ENCODE data around the gene GDPD5. TPM values are rescaled to one million over a fixed set of nuclear protein-coding genes. Genes with fewer than 3 reads are reported as not detected.
A peak's percentile ranks its signal among the peaks of the same experiment; 100 is the strongest.

GDPD5 gene
- total and polyA plus RNA-seq, 2 donors (not counting 3 experiments of a cell fraction or from before 2014, with no cell fraction given): 60.2 to 79.2 TPM

- Histone ChIP-seq H3K9ac (replicated peaks; ENCODE audit: extremely low read depth, insufficient read depth, low read length) (no peak overlapping the region), H3K4me2 (ENCODE audit: insufficient read depth, low read length) (no peak overlapping the region), H3K27ac (ENCODE audit: insufficient read depth, low read depth, low read length) (no peak overlapping the region), H3K9me3 (replicated peaks; ENCODE audit: control insufficient read depth, insufficient read depth, low read length) (no peaks in the 10 kb centered on the region), H3K36me3 (ENCODE audit: control insufficient read depth in 2 of 2, extremely low read depth in 1 of 2, insufficient read depth in 2 of 2, low read length in 2 of 2) (peaks cover 0 to 10% of the 10 kb centered on the region in 2 experiments), H3K9me1 (replicated peaks; ENCODE audit: control insufficient read depth, extremely low read depth, insufficient read depth, low read length) (no peaks in the 10 kb centered on the region), H3K4me1 (ENCODE audit: control insufficient read depth, extremely low read depth, insufficient read depth, low read length) (peaks cover 26% of the 10 kb centered on the region), H3K4me3 (replicated peaks in 1 of 3; ENCODE audit: insufficient read depth in 1 of 3, low read depth in 1 of 3, low read length in 3 of 3) (no peak overlapping the region), H4K20me1 (replicated peaks; ENCODE audit: control insufficient read depth, extremely low read depth, insufficient read depth, low read length) (no peaks in the 10 kb centered on the region), H3K27me3 (ENCODE audit: control insufficient read depth in 2 of 2, insufficient read depth in 2 of 2, low read length in 2 of 2) (no peaks in the 10 kb centered on the region), H2AFZ (ENCODE audit: low read depth, low read length) (peak overlapping the region; percentile 23), H3K79me2 (ENCODE audit: control insufficient read depth, insufficient read depth, low read length) (no peaks in the 10 kb centered on the region)
- TF ChIP-seq FOS (IDR thresholded peaks at IDR 0.05; ENCODE audit: borderline replicate concordance, insufficient read depth, low read length): no peak
- no peak for TF ChIP-seq POLR2AphosphoS5 (IDR thresholded peaks at IDR 0.05; ENCODE audit: insufficient read depth, low read depth, low read length)
- no peak for TF ChIP-seq POLR2A (IDR thresholded peaks at IDR 0.05; ENCODE audit: low read depth, low read length)
- no peak for TF ChIP-seq EZH2 (IDR thresholded peaks at IDR 0.05; ENCODE audit: borderline replicate concordance, low read depth, low read length, severe bottlenecking)
- TF ChIP-seq MYC (IDR thresholded peaks at IDR 0.05; ENCODE audit: low read depth, low read length): no peak
- TF ChIP-seq JUN (IDR thresholded peaks at IDR 0.05; ENCODE audit: borderline replicate concordance, insufficient read depth, insufficient read length, low read depth): no peak
- no peak for TF ChIP-seq GATA2 (IDR thresholded peaks at IDR 0.05; ENCODE audit: insufficient read depth, insufficient read length, low read depth, low read length)
- TF ChIP-seq CTCF (IDR thresholded peaks at IDR 0.05; ENCODE audit: extremely low read depth in 1 of 2, insufficient read depth in 1 of 2, low read depth in 1 of 2, low read length in 2 of 2): no peak
- no peak for TF ChIP-seq MAX (IDR thresholded peaks at IDR 0.05; ENCODE audit: insufficient read depth, insufficient read length)
- no TSS peak for BruUV-seq (replicated peaks)
- CTCF ChIA-PET: interaction anchor here (1.0 to 3.4 kb wide), 6 partner anchors 8 to 68 kb away, joined by 3 to 12 read pairs (median 4); no protein-coding TSS in a partner anchor
- intact Hi-C loops (cut with micrococcal nuclease): no loop called here
- DNase-seq (ENCODE audit: low read depth, low spot score) (no peak), FAIRE-seq (peak; percentile 31)
- POLR2A ChIA-PET: interaction anchor here (0.9 kb wide), 1 partner anchor 10 kb away, joined by 9 read pairs; no protein-coding TSS in a partner anchor
- dilution Hi-C loops (cut with MboI; ENCODE audit: extremely low pct_ligation_motif_present, low sequenced_read_pairs): no loop called here
These were observed 49.7 kb downstream of the GDPD5 start for GRCh38 chr11:75475767-75476650.

All from endothelial cell of umbilical vein (primary cell).